ENCODE results near the gene FLT1. TPM values are rescaled to one million over a fixed set of nuclear protein-coding genes. Genes with fewer than 3 reads are reported as not detected.

Gene FLT1
- total RNA-seq, 2 donors from 2014 or later: 12.3 to 44.6 TPM

DNA sequence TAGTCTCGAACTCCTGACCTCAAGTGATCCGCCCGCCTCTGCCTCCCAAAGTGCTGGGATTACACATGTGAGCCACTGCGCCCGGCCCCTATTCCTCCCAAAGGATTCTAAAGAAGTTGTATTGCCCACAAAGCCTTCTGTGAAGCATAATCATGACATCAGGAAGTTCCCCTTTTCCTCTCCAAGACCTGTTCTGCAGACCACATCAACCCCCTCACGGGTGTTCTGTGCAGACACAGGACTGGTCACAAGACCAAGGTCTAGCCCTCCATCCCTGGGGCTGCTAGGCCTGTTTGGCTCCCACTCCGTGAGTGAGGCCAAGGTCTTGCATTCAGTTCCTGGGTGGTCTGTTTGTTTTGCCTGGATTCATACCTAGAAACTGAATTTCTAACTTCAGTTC is 178.1 kb downstream of the FLT1 start:
- Histone ChIP-seq H3K4me3 (no peak overlapping the region), H3K36me3 (no peaks in the 10 kb centered on the region), H3K9me3 (no peaks in the 10 kb centered on the region), H3K4me1 (ENCODE audit: control insufficient read depth in 1 of 2, low read depth in 2 of 2) (no peaks in the 10 kb centered on the region), H3K27me3 (replicated peaks; ENCODE audit: insufficient read depth) (no peaks in the 10 kb centered on the region), H3K27ac (no peak overlapping the region)
- TF ChIP-seq, protein P1, sequence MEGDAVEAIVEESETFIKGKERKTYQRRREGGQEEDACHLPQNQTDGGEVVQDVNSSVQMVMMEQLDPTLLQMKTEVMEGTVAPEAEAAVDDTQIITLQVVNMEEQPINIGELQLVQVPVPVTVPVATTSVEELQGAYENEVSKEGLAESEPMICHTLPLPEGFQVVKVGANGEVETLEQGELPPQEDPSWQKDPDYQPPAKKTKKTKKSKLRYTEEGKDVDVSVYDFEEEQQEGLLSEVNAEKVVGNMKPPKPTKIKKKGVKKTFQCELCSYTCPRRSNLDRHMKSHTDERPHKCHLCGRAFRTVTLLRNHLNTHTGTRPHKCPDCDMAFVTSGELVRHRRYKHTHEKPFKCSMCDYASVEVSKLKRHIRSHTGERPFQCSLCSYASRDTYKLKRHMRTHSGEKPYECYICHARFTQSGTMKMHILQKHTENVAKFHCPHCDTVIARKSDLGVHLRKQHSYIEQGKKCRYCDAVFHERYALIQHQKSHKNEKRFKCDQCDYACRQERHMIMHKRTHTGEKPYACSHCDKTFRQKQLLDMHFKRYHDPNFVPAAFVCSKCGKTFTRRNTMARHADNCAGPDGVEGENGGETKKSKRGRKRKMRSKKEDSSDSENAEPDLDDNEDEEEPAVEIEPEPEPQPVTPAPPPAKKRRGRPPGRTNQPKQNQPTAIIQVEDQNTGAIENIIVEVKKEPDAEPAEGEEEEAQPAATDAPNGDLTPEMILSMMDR (IDR thresholded peaks at IDR 0.05): no peak
- DNase-seq (ENCODE audit: low spot score): no peak
- ATAC-seq (ENCODE audit: insufficient number of reproducible peaks, low FRiP score, low read depth): no peak

DNA sequence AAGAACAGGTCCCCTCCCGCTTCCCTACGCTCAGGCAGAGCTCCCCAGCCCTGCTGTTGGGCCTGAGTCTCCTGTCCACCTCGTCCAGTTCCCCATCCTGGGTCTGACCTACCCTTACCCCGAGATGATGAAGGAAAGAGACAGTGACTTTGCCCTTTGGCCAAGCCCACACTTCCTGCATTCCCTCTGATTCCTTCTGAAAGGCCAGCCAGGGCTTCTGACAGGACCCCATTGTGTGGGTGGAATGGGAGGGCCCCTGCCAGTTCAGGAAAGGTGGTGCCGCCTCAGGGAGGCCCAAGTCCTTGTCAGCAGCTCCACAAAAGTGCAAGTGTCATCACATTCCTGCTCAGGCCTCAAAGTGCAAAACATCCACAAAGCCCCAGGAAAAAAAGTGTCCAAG is 178.8 kb downstream of the FLT1 start:
- DNase-seq (ENCODE audit: low spot score) (no peak), ATAC-seq (ENCODE audit: insufficient number of reproducible peaks, low FRiP score, low read depth) (no peak)
- H3K4me1 ChIP-seq (ENCODE audit: control insufficient read depth in 1 of 2, low read depth in 2 of 2): no peaks in the 10 kb centered on the region
- H3K4me3 ChIP-seq: no peak overlapping the region
- no peak overlapping the region for H3K27ac ChIP-seq
- no peaks in the 10 kb centered on the region for H3K27me3 ChIP-seq (replicated peaks; ENCODE audit: insufficient read depth)
- H3K36me3 ChIP-seq: no peaks in the 10 kb centered on the region
- TF ChIP-seq, protein P1 (IDR thresholded peaks at IDR 0.05): no peak
- H3K9me3 ChIP-seq: no peaks in the 10 kb centered on the region

DNA sequence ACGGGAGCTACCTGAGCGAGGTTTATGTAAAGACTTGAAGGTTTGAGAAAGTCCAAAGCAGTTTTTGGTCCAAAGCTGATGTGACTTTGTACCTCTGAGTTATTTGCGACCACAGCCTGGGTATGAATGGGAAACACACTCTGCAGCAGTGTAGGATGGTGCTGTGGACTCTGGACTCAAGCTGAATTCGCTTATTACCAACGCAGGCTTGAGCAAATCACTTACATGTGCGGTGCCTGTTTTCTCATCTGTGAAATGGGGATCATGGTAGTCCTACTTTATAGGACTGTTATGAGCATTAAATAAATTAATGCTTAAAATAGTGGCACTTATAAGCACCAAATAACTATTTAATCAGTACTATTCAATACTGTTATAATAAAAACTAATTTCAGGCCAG is 180.0 kb downstream of the FLT1 start:
- H3K27me3 ChIP-seq (replicated peaks; ENCODE audit: insufficient read depth): no peaks in the 10 kb centered on the region
- H3K27ac ChIP-seq: no peak overlapping the region
- DNase-seq (ENCODE audit: low spot score) (no peak), ATAC-seq (ENCODE audit: insufficient number of reproducible peaks, low FRiP score, low read depth) (no peak)
- TF ChIP-seq, protein P1 (IDR thresholded peaks at IDR 0.05): no peak
- no peaks in the 10 kb centered on the region for H3K4me1 ChIP-seq (ENCODE audit: control insufficient read depth in 1 of 2, low read depth in 2 of 2)
- no peaks in the 10 kb centered on the region for H3K9me3 ChIP-seq
- H3K36me3 ChIP-seq: no peaks in the 10 kb centered on the region
- H3K4me3 ChIP-seq: no peak overlapping the region

DNA sequence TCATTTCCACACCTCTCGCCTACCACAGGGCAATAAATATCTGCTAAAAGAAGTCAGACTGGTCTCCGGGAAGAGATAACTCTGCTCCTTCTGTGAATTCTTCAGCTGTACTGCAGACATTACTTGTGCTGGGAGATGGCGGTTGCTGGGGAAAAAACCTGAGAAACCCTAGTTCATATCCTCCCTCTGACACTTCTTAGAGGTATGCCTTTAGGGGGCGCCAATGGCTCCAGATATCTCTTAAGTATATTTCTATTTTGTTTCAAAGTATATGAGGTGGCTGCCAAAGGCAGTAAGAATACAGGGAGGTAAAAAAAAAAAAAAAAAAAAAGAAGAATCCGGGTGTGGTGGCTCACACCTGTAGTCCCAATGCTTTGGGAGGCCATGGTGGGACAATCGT is 181.3 kb downstream of the FLT1 start:
- H3K4me1 ChIP-seq (ENCODE audit: control insufficient read depth in 1 of 2, low read depth in 2 of 2): no peaks in the 10 kb centered on the region
- no peaks in the 10 kb centered on the region for H3K36me3 ChIP-seq
- H3K4me3 ChIP-seq: no peak overlapping the region
- TF ChIP-seq, protein P1 (IDR thresholded peaks at IDR 0.05): no peak
- H3K27ac ChIP-seq: no peak overlapping the region
- H3K27me3 ChIP-seq (replicated peaks; ENCODE audit: insufficient read depth): no peaks in the 10 kb centered on the region
- H3K9me3 ChIP-seq: no peaks in the 10 kb centered on the region
- DNase-seq (ENCODE audit: low spot score): no peak
- ATAC-seq (ENCODE audit: insufficient number of reproducible peaks, low FRiP score, low read depth): no peak

DNA sequence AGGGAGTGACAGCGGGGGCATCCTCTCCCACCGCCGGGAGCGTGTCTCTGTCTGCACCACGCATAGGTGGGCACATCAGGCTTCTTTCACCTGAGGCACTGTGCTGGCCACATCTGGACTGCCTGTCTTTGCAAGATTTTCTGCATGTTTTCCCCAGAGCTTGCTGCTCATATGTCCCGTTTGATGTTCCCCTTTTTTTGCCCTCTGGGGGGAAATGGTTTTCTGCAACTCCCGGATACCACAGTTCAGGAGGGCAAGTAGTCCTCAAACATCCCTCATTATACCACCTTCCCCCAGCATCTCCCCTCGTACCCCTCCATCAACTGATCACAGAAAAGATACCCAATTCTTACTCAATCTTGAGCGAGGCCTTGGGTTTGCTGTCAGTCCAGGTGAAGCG is 188.6 kb downstream of the FLT1 start:
- DNase-seq (ENCODE audit: low spot score) (no peak), ATAC-seq (ENCODE audit: insufficient number of reproducible peaks, low FRiP score, low read depth) (no peak)
- TF ChIP-seq, protein P1 (IDR thresholded peaks at IDR 0.05): no peak
- Histone ChIP-seq H3K27me3 (replicated peaks; ENCODE audit: insufficient read depth) (no peaks in the 10 kb centered on the region), H3K36me3 (no peaks in the 10 kb centered on the region), H3K9me3 (no peaks in the 10 kb centered on the region), H3K27ac (no peak overlapping the region), H3K4me1 (ENCODE audit: control insufficient read depth in 1 of 2, low read depth in 2 of 2) (no peaks in the 10 kb centered on the region), H3K4me3 (no peak overlapping the region)
